KOPT-K1 (cell line): ENCODE results near the gene OGN.

Experiments
- H3K27ac ChIP-seq: fragments of 200-600 bp; sonication (generic); 2 replicates; pipeline ENCODE4 v1.5.1; 2016; ENCODE audit warnings: antibody characterized with exemption, mild to moderate bottlenecking, low read depth, low read length; ENCODE audit not compliant: poor library complexity, severe bottlenecking
- H3K36me3 ChIP-seq: fragments of 200-600 bp; sonication (generic); 2 replicates; pipeline ENCODE4 v1.5.1; 2017; ENCODE audit warnings: antibody characterized with exemption, mild to moderate bottlenecking, low read length, moderate library complexity; ENCODE audit not compliant: insufficient read depth
- H3K9me3 ChIP-seq: fragments of 200-600 bp; sonication (generic); 2 replicates; pipeline ENCODE4 v1.5.1; 2017; ENCODE audit warnings: antibody characterized with exemption, low read length, mild to moderate bottlenecking; ENCODE audit not compliant: insufficient read depth, poor library complexity, severe bottlenecking

The OGN gene

GRCh38 chr9:92341578-92341977 lies 62.8 kb downstream of the OGN start:
- H3K36me3 ChIP-seq, result peaks cover 59% of the 10 kb centered on the region
- no peak overlapping the region for H3K27ac ChIP-seq
- H3K9me3 ChIP-seq, result peaks cover 20% of the 10 kb centered on the region

- Histone ChIP-seq H3K27ac (no peak overlapping the region), H3K36me3 (peaks cover 53% of the 10 kb centered on the region), H3K9me3 (no peaks in the 10 kb centered on the region)
Measured at GRCh38 chr9:92333282-92333634, 71.1 kb downstream of the OGN start.
